ENCODE data around the gene SMAD3. TPM values are rescaled to one million over a fixed set of nuclear protein-coding genes. Genes with fewer than 3 reads are reported as not detected.
A peak's percentile ranks its signal among the peaks of the same experiment; 100 is the strongest.

Gene SMAD3
- total RNA-seq, 1 experiment from 2014 or later = 89.2 TPM

DNA sequence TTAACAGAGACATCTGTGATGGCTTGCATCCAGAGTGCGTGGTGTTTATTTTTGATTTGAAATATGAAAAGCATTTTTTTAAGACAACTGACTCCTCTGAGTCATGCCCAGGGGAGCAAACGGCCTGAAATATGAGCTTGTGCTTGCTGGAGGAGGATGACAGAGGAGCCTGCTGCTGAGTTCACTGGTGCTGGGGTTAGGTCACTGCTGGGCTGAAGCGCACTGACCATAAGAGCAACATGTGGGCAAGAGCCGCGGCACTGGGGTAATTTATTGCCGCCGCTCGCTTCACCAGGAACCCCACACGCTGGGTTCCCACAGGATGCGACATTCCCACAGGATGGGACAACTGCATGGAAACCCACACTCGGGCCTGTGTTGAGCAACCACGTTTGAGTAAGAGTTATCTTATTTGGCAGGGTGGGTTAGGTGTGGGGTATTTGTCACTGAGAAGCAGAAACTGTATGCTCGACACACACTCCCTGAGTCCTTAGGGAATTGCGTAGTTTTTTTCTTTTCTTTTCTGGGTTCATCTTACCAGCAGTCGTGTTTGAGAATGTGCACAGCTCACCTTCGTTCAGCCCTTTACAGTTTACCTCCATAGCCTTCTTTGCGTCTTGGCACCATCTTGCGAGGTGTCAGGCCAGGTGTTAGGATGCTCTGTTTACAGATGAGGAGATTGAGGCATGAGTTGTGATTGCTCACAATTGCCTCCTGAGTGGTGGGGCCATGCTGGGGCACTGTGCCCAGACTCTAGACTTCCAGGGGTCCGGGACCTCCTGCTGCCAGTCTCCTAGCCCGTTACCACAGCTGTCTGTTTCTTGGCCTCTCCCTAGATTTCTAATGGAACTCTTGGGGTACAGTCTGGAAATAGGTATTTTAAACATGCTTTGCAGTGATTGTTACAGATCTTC, 60.4 kb downstream of the SMAD3 start (continued):
- TF ChIP-seq TCF7L2 (IDR thresholded peaks at IDR 0.05; ENCODE audit: borderline replicate concordance, extremely low read depth, insufficient read depth, insufficient read length) (peak; percentile 68), SRF (IDR thresholded peaks at IDR 0.05; ENCODE audit: low read depth) (no peak), SP1 (IDR thresholded peaks at IDR 0.05; ENCODE audit: low read depth) (no peak)

DNA sequence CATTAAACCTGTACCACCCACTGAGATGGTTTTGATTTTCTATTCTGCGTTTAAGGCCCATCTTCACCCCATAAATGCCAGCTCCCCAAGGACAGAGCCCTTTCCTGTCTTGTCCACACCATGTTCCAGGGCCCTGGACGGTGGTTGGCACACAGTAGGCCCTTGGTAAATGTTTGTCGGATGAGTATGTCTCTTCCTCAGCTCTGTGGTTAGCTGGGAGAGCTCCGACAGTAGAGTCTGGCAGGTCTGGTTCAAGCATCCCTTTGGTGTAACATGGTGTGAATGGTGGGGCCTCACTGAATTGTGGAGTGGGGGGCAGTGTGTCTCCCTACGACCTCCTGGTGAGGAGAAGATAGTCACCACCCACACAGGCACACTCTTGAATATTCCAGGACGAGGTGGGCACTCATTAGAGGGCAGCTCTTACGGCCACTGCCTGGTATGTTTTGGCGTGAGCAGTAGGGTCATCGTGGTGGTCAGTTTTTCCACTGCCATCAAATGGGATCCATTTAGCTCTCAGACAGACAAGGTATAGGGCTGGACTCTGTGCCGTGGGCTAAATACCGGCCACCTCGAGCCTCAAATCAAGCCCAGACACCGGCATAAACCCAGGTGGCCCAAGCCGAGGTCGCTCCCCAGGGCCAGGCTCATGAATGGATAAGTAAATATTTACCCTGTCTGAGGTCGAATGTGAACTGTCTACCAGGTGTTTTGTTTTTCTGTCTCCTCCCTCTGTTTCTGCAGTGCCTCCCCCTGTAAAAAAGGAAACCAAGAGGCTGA, 61.3 kb downstream of the SMAD3 start:
- peak overlapping the region; percentile 72 for H3K27ac ChIP-seq (ENCODE audit: low read depth, low read length)
- peak overlapping the region; percentile 70 for H3K9ac ChIP-seq (ENCODE audit: low read length)
- TSS peak; percentile 61 for BruUV-seq (replicated peaks)
- DNase-seq (ENCODE audit: low read depth, low spot score) = no peak
- ChIA-PET CTCF (no interaction called here), RAD21 (ENCODE audit: low non-redundant PET in 1 of 2, low total read pairs in 2 of 2, uncharacterized antibody in 2 of 2, unreplicated experiment in 2 of 2) (no interaction called here), POLR2A (interaction anchor here (1.1 to 3.2 kb wide), 5 partner anchors 13 to 84 kb away, joined by 3 to 12 read pairs (median 5); no protein-coding TSS in a partner anchor)
- TF ChIP-seq SIN3A (IDR thresholded peaks at IDR 0.05; ENCODE audit: low read depth) = no peak
- TF ChIP-seq JUND (IDR thresholded peaks at IDR 0.05) = no peak
- no peak for TF ChIP-seq POLR2AphosphoS5 (IDR thresholded peaks at IDR 0.05; ENCODE audit: low read depth, low read length)
- no peak for TF ChIP-seq RAD21 (IDR thresholded peaks at IDR 0.05; ENCODE audit: low read depth)
- TF ChIP-seq, protein P1, sequence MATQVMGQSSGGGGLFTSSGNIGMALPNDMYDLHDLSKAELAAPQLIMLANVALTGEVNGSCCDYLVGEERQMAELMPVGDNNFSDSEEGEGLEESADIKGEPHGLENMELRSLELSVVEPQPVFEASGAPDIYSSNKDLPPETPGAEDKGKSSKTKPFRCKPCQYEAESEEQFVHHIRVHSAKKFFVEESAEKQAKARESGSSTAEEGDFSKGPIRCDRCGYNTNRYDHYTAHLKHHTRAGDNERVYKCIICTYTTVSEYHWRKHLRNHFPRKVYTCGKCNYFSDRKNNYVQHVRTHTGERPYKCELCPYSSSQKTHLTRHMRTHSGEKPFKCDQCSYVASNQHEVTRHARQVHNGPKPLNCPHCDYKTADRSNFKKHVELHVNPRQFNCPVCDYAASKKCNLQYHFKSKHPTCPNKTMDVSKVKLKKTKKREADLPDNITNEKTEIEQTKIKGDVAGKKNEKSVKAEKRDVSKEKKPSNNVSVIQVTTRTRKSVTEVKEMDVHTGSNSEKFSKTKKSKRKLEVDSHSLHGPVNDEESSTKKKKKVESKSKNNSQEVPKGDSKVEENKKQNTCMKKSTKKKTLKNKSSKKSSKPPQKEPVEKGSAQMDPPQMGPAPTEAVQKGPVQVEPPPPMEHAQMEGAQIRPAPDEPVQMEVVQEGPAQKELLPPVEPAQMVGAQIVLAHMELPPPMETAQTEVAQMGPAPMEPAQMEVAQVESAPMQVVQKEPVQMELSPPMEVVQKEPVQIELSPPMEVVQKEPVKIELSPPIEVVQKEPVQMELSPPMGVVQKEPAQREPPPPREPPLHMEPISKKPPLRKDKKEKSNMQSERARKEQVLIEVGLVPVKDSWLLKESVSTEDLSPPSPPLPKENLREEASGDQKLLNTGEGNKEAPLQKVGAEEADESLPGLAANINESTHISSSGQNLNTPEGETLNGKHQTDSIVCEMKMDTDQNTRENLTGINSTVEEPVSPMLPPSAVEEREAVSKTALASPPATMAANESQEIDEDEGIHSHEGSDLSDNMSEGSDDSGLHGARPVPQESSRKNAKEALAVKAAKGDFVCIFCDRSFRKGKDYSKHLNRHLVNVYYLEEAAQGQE (IDR thresholded peaks at IDR 0.05; ENCODE audit: low read depth) = no peak
- no peaks in the 10 kb centered on the region for H3K27me3 ChIP-seq (ENCODE audit: insufficient read depth, low read length)
- H3K4me3 ChIP-seq (replicated peaks in 1 of 2; ENCODE audit: low read depth in 1 of 2, low read length in 2 of 2) = peak overlapping the region in 1 of 2 experiments; percentile 44; a peak in 1 of 4 replicates
- intact Hi-C loops (cut with micrococcal nuclease) = loop anchor here (5.0 kb wide), 1 partner anchor 84 kb away; no protein-coding TSS in a partner anchor
- ATAC-seq = no peak
- H2AFZ ChIP-seq (ENCODE audit: low read depth, low read length, poor library complexity, severe bottlenecking) = no peak overlapping the region
- no peaks in the 10 kb centered on the region for H3K9me3 ChIP-seq (ENCODE audit: control insufficient read depth in 1 of 2, insufficient read depth in 1 of 2, low read depth in 1 of 2, low read length in 2 of 2)
- no peaks in the 10 kb centered on the region for H3K9me2 ChIP-seq (ENCODE audit: insufficient read depth)
- peaks cover 99% of the 10 kb centered on the region for H3K79me2 ChIP-seq (ENCODE audit: insufficient read depth, low read length)
- H3K4me1 ChIP-seq (ENCODE audit: control insufficient read depth in 1 of 2, insufficient read depth in 2 of 2, low read length in 2 of 2) = peaks cover 77 to 98% of the 10 kb centered on the region in 2 experiments
- H3K36me3 ChIP-seq (ENCODE audit: control insufficient read depth in 1 of 2, insufficient read depth in 2 of 2, low read length in 2 of 2) = peaks cover 0 to 25% of the 10 kb centered on the region in 2 experiments; a peak in 2 of 4 replicates
- H4K20me1 ChIP-seq (ENCODE audit: insufficient read depth) = no peaks in the 10 kb centered on the region
- H3K4me2 ChIP-seq (ENCODE audit: low read length) = peak overlapping the region; percentile 77
